DMS114 treated with DMSO at 0.1 percent for 48 hours (cell line): Measurements from ENCODE around the gene IGDCC3.

Source experiments
- DNase-seq: peaks from one replicate; lab custom pipeline; 2025; ENCODE audit not compliant: unreplicated experiment; lab: John Stamatoyannopoulos, UW

Gene IGDCC3

DNA sequence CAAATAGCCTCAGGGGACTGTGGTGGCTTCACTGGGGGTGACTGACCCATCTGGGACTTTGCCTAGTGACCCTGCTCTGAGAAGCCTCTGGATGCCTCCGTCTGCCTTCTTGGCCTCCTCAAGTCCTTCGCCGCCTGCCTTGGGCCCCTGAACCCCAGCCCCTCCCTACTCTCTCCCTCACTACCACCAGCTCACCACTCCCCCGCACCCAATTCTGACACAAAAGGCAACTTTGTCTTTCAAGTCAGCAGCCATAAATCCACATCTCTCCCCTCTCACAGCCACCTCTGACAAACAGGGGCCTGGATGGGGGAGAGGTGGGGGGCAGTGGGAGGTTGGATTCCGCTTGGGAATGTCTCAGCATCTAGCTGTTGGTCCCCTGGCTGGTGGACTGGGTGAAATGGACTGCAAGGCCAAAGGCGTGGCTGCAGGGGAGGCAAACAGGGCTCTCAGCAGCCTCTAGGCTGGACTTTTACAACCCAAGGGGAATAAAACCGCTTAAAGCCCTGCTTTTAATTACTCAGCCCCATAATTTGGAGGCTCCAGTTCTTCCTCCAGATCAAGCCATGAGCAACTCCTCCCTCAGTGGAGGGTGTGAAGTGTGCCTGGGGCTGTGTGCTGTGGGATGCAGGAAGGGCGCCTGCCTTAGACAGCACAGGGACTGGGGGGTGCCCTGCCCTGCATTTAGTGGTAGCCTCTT, 33.4 kb downstream of the IGDCC3 start:
- DNase-seq = no peak

DNA sequence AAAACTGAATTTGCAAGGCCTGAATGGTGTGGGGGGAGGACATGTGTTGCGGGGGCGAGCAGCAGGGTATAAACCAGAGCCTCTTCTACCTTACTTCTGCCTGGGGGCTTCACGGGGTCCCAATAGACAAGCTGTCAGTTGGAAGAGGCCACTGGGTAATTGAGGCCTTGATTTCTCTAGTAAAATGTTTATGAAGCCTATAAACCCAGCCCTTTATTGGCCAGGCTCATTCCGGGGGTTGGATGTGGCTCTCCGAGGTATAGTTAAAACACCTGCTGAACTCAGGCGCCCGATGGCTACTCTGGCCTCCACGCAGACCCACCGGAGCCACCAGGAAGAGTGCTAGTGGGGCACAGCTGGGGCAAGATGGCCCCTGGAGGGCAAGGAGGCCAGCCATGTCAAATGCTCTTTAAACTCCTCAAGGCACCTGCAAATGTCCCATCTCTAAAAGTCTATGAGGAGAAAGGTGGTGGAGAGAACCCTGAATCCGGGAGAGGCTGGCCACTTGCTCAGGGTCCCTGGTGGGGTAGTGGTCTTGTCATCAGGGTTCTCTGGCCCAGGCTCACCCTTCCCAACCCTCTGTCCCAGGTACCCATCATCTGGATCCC, 34.3 kb downstream of the IGDCC3 start:
- DNase-seq = no peak

DNA sequence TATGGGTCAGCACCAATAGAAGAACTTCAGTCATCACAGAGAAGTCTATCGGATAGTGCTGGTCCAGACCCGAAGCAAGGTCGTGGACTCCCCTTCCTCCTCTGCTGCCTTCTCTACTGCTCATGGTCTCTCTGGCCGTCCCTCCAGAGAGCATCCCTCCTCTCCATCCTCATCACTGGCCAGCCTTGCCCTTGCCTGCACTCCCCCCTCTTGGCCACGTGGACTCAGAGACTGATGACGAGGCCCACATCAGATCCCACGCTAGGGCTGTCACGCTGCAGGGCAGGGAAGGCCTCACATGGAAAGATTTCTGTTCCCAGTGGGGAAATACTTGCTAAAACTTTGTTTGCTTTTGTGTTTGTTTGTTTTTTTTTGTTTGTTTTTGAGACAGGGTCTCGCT, 35.3 kb downstream of the IGDCC3 start:
- DNase-seq = no peak

DNA sequence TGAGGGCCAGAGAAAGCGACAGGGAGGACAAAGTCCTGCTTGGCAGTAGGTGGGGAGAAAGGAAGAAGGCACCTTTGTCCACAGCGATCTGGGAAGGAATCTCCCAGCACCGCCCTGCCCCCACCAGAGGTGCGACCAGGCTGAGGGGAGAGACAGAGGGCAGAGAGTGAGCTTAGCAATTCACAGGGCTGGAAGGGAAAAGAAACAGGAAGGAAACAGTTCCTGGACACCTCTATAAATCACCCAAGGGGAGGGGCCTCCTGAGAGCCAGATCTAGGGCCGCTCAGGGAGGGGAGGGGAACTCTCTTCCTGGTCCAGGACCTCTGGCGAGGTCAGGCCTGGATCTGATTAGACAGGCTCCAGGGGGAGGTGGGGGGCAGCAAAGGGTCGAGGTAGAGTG, 37.9 kb downstream of the IGDCC3 start:
- DNase-seq = no peak

DNA sequence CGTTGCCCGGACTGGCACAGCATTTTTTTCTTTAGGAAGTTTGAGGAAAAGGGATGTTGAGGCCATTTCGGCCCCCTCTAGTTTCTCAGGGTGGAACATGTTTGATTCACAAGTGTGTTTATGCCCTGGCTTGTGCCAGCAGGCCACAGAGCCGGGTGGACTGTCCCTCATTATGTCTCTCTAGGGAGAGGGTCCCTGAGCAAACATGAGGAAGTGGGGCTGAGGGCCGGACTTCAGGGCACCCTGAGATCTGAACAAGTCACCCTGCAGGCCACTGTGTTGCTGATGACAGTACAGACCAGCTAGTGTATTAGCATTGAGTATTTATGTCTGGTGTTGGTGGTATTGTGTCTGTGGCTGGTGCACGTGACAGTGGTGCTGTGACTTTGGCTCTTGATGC, 38.4 kb downstream of the IGDCC3 start:
- no peak for DNase-seq

DNA sequence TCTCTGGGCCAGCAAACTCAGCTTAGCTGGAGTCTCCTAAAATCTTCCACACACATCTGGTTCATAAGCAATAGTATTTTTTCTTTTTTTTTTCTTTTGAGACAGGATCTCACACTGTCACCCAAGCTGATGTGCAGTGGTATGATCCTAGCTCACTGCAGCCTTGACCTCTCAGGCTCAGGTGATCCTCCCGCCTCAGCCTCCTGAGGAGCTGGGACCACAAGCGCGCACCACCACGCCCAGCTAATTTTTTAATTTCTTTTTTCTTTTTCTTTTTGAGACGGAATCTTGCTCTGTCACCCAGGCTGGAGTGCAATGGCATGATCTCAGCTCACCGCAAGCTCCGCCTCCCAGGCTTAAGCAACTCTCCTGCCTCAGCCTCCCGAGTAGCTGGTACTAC, 39.0 kb downstream of the IGDCC3 start:
- DNase-seq = no peak

DNA sequence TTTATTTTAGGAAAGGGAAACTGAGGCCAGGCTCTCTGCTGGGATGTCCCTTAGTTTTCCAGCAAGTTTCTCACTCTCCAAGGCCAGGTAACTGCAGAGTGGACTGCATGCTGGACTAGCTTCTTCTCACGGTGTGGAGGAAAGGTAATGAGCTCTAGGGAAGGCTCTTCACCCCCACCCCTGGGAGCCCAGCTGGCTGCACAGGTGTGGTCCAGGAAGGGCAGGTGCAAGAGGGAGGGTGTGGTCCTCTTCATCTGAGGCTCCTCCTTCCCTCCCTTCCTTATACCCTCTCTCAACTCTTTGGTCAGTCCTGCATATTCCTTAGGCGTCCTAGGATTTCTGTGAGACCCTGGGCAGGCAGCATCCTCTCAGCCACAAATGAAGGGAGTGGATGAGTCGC, 39.4 kb downstream of the IGDCC3 start:
- no peak for DNase-seq

DNA sequence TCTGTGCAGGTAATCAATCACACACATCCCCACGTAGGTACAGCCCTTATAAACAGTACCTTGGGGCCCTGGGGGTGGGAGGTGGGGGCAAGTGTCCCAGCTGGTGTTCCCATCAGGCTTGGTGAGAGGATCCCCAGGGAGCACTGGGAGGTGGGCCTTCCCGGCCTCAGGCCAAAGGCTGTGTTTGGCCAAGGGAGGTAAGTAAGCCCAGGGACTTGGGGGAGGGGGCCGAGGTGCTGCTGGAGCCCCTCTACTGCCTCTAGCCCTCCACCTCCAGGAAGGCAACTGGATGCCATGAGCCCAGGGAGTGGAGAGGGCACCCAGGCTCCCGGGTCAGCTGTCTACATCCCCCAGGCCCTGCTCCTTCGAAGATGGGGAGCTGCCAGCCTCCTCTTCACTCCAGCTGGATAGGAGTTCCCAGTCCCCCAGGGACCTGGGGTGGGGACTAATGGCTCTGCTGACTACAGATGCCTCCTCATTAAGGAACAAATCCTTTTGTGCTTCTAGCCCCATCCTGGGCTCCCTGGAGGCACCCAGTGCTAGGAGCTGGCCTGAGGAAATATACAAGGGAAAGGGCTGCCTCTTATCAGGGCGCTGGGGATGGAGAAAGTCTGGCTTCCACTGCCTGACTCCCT, 40.2 kb downstream of the IGDCC3 start:
- no peak for DNase-seq

DNA sequence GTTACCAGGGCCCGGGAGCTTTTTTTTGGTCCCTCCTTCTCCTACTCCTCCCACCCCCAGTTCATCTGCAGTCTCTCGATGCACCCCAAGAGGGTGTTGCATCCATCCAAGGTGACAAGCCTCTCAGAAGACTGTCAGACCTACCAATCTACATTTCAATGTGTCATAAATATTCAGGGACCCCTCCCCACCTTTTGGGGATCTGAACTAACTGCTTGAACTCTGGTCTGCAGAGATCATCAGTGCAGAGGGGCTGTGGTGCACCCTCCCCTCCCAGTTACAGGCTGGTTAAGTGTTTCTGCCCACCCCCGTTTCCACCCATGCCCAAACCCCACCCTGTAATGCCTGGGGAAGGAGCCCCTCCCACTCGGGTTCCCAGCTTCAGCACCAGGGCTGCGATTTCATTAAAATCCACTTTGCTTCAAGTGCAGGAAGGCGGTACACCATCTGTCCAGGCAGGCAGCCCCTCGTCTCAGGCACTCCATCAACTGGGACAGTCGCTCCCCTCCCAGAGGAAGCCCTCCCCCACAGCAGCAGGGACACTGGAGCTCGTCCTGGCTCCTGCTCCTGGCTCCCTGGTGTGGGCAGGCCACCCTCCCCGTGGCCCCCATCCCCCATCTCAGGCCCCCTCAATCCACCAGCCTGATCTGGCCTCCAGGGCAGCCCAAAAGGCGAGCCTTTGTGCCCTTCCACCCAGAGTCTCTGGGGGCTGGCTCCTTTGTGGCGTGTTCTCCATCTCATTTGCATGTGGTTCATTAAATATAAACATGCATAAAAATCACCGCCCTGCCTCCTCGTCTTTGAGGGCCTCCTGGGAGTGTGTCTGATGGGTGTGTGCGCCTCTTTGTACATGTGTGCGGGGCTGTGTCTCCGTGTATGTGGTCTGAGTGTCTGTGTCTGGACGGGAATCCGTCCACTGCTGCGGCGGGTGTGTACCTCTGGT, 41.0 kb downstream of the IGDCC3 start:
- DNase-seq = no peak

DNA sequence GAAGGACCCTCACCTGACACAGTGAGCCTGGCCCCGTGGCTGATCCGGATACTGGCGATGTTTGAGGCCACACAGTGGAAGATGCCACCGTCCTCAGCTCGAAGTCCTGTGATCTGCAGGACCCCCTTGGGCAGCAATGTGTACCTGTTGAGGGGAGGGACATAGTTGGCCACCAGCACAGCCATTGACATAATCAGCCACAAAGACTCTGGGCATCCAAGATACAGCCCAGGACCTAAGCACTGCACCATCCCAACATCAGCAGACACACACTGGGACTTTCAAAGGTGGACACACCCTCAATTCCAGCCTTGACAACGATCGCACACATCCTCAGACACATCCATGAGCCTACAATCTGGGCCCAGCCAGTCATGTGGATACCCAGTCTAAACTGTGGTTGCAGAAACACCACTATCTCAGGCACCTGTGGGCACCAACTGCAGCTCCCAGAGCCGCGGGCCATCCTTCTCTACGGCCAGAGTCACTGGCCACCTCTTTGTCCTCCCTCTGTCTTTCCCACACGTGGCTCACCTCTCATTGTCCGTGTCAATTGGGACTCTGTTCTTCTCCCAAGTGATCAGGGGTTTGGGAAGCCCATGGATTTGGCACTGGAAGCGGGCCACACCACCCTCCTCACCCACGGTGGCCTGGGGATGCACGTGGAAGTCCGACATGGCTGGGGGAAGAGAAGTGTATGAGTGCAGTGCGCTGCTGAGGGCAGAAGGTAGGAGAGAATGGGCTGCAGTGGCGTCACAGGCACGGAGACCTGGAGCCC, 42.3 kb downstream of the IGDCC3 start:
- no peak for DNase-seq

DNA sequence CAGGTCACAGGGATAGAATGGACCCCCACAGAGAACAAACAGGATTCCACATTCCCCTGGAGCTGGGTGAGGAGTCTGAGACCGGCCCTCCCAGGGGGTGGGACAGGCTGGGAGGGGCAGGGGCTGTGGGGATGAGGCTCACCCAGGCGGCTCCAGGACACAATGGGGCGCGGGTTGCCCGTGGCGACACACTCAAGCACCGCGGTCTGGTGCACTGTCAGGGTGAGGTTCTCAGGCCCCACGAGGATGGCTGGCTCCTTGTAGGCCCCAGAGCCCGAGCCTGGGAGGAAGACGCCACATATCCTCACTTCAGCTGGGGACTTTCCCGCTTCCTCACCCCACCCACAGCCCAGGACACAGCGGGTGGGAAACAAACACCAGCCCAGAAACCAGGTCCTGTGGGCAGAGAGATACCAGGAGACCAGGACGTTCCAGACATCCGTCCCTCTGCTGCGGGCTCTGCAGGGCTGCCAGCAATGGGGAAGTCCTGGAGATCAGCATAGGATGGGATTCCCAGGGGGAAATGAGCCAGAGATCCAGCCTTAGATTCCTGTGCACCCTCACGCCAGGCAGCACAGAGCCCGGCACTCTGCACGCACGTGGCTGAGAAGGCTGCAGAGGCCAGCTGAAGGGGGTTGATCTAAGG, 43.1 kb downstream of the IGDCC3 start:
- no peak for DNase-seq

DNA sequence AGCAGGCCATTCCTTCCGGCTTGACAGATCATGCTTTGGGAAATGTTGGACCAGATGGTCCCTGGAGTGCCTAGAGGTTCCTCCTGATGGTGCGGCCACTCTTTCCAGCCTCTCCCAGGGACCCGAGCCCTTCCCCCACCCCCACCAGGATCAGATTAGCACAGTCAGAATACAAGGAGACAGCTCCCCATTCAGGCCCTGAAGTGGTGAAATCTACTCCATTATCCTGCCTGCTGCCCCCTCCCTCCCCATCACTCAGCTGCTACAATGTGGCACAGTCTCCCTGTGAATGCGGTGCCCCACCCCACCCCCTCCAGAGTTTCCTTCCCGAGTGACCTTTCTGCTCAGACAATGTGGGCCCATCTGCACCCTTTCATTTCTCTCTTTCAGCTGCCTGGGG, 43.9 kb downstream of the IGDCC3 start:
- DNase-seq = no peak

DNA sequence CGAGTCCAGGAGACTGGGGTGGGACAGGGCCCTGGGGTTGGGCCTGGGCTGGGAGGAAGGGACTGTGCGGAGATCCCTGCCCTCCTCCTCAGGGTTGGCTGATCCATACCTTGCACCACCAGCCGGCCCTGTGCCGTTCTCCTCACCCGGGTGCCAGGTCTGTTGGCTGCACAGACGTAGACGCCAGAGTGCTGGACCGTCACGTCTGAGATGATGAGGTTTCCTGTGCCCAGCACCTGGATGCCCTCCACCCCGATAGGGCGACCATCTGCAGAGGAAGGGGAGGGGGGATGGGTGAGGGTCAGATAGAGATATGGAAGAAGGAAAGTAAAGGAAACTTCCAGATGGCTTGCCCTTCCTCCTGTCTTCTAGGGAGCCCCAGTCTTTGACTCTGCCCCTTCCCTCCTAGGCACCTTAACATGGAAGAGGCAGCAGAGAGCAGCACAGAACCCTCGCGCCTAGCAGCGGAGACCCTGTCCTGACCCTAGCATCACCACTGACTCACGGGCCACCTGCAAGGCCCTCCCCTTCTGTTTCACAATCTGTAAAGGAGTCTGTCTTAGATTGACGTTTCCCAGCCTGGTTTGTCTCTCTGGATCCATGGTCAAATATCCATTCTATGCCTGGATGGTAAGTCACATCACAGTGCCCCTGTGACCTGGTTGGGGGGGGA, 44.5 kb downstream of the IGDCC3 start:
- DNase-seq = no peak

DNA sequence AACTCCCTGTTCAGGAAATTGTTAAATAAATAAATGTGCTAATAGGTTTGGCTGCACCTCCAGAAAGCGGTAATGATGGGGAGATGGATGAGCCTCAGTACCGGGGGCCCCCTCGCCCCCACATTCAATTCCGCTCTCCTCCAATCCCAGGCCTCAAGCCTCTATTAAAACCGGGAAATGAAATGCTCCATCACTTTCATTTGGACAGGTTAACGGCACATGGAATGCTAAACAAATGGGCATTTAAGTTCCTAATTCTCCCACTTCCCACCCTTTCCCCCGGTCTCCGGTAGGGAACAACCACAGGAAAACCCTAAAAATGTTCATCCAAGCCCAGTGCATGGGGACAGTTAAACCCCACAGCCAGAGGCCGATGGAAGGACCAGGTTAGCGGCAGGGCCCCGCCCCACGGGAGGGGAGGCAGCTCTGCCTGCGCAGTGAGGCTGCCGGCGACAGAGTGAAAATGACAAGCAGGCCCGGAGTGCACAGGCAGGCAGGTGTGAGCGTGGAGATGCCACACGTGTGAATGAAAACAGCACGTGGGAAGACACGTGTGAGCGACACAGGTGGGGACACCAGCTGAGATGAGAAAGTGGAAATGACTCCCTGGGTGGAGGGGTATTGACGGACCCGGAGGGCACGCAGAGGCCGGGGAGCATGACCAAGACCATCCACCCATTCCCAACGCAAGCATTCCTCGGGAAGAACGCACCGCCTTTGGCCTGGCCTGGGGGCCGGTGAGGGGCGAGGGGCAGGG, 45.2 kb downstream of the IGDCC3 start:
- no peak for DNase-seq

DNA sequence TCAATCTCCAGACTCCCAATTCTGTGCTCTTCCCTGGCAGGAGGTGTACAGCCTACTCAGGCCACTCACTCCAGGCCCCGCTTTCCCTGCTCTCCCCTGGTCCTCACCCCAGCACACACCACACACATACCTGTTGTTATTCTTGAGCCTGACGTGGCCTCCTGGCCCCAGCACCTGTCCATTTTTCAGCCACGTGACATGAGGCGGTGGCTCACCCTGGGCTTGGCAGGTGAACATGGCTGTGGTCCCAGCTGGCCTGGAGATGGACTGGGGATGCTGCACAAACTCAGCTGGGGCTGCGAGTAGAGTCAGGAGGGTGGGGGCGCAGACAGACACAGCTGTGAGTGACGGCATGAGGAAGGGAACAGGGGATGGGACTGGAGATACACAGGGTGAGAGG, 46.0 kb downstream of the IGDCC3 start:
- DNase-seq = no peak

DNA sequence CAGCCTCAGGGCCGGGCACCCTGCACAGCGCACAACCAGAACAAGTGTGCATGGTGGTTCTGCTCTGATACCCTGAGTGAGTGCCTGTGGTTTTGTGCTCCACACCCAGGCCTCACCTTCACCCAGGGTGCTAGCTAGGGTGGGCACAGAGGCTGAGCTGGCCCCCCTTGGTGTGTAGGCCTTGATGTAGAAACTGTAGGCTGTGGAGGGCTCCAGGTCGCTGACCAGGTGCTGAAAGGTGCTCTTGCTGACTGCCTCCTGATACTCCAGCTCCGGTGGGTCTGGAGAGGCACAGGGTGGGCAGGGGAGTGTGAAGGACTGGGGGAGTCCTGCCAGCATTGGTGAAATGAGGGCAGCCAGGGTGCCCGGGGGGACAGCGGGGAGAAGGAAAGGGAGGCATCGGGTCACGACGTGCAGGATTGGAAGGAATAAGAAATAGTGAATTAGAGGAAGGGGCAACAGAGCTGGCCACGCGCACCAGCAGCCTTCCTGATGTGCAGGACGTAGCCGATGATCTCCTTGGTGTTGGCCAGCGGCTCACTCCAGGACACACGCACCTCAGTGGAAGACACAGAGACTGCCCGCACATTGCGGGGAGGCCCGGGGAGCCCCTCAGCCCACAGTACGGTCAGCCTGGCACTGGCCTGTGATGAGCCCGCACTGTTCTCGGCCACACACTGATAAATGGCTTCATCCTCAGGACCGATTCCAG, 46.7 kb downstream of the IGDCC3 start:
- DNase-seq = no peak

DNA sequence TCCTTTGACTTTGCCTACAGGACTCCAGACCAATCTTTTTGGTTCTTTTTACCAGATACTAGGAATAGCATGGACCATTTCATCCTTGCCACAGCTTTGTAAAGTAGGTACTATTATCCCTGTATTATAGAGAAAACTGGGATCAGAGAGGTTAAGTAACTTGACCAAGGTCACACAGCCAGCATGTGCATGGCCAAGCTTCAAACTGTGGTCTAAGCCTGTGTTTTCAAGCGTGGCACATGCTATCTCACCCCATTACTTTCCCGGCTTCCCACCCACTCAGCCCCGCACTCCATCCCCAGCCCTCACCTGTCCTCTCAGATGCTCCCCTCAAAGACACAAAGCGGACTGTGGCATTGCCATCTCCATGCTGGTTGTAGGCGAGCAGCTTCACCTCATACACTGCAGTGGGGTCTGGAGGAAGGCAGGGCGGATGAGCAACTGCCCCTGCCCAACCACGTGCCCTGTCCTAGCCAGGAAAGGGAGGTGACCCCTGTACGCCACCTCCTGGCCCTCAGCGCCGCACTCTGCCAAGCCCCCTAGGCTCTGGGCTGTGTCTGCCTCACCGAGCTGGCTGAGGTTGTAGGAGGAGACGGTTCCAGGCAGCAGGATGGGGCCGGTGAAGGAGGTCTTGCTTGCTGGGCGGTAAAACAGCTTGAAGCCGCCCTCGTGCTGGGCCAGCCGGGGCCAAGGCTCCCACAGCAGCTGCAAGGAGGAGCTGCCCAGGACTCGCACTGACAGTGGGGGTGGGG, 47.6 kb downstream of the IGDCC3 start:
- no peak for DNase-seq
